ENCODE results near the gene HMGN3. TPM values are rescaled to one million over a fixed set of nuclear protein-coding genes. Genes with fewer than 3 reads are reported as not detected.

HMGN3 gene
- total and polyA plus RNA-seq, 2 of the 13 experiments (the other 11 are each of a cell fraction or from before 2014, with no cell fraction given): 67.9 to 145 TPM

GRCh38 chr6:79208816-79209215, 25.7 kb downstream of the HMGN3 start:
- Histone ChIP-seq H4K20me1 (ENCODE audit: insufficient read depth, low read length) (no peaks in the 10 kb centered on the region), H2AFZ (ENCODE audit: low read length) (no peak overlapping the region), H3K79me2 (ENCODE audit: insufficient read depth, low read length) (peaks cover 3% of the 10 kb centered on the region), H3K4me3 (replicated peaks in 1 of 3; ENCODE audit: insufficient read depth in 1 of 3, low read depth in 2 of 3, low read length in 3 of 3) (no peak overlapping the region), H3K4me2 (ENCODE audit: low read depth, low read length) (no peak overlapping the region), H3K36me3 (replicated peaks in 1 of 2; ENCODE audit: control insufficient read depth in 1 of 2, insufficient read depth in 2 of 2, low read length in 2 of 2) (peaks cover 2 to 17% of the 10 kb centered on the region in 2 experiments), H3K27me3 (ENCODE audit: control insufficient read depth in 1 of 2, insufficient read depth in 2 of 2, low read length in 2 of 2) (no peaks in the 10 kb centered on the region), H3K27ac (ENCODE audit: extremely low read length, insufficient read depth, low read length) (no peak overlapping the region), H3K9me3 (ENCODE audit: low read length) (no peaks in the 10 kb centered on the region), H3K9ac (ENCODE audit: insufficient read depth, low read depth, low read length) (no peak overlapping the region), H3K4me1 (ENCODE audit: insufficient read depth, low read length) (no peaks in the 10 kb centered on the region)
- ATAC-seq (no peak), FAIRE-seq (no peak), DNase-seq (ENCODE audit: low spot score) (no peak)
- in situ Hi-C loops (cut with HindIII; ENCODE audit: extremely low pct_ligation_motif_present, low pct_unique_long_range_greater_than_20kb): no loop called here
- no TSS peak for BruUV-seq (replicated peaks)
- ChIA-PET CTCF (ENCODE audit: low intra/inter-chr PET ratio, low total read pairs) (no interaction called here), POLR2A (no interaction called here)
- intact Hi-C loops (cut with micrococcal nuclease; ENCODE audit: unreplicated experiment): no loop called here
- TF ChIP-seq ZNF574 (CRISPR knock-in tag; IDR thresholded peaks at IDR 0.05) (no peak), SOX5 (CRISPR knock-in tag; IDR thresholded peaks at IDR 0.05; ENCODE audit: borderline replicate concordance) (no peak), REXO4 (CRISPR knock-in tag; IDR thresholded peaks at IDR 0.05; ENCODE audit: borderline replicate concordance) (no peak), KIAA2018 (CRISPR knock-in tag; IDR thresholded peaks at IDR 0.05; ENCODE audit: borderline replicate concordance) (no peak), MLX (CRISPR knock-in tag; IDR thresholded peaks at IDR 0.05) (no peak), ZNF329 (CRISPR knock-in tag; IDR thresholded peaks at IDR 0.05; ENCODE audit: low read depth) (no peak), IRX3 (CRISPR knock-in tag; IDR thresholded peaks at IDR 0.05; ENCODE audit: borderline replicate concordance, low read depth) (no peak), ELF4 (CRISPR knock-in tag; IDR thresholded peaks at IDR 0.05; ENCODE audit: borderline replicate concordance) (no peak), ZNF672 (CRISPR knock-in tag; IDR thresholded peaks at IDR 0.05) (no peak), SIX1 (CRISPR knock-in tag; IDR thresholded peaks at IDR 0.05; ENCODE audit: borderline replicate concordance) (no peak), MAFF (IDR thresholded peaks at IDR 0.05; ENCODE audit: low read depth, low read length) (no peak), ZNF124 (CRISPR knock-in tag; IDR thresholded peaks at IDR 0.05) (no peak), THAP8 (CRISPR knock-in tag; IDR thresholded peaks at IDR 0.05; ENCODE audit: borderline replicate concordance) (no peak), FOXA1 (IDR thresholded peaks at IDR 0.05) (no peak), FOXA1 (CRISPR knock-in tag; IDR thresholded peaks at IDR 0.05) (no peak)

Measured in HepG2 (cell line).